HUES6 (cell line): ENCODE measurements around the gene BCL11A.

Source experiments
- H3K27ac ChIP-seq: 2 replicates; pipeline ENCODE4 v1.7.0; 2013; ENCODE audit warnings: low read depth, mild to moderate bottlenecking, low read length, inconsistent platforms
- H3K27me3 ChIP-seq: 2 replicates; pipeline ENCODE4 v1.6.1; 2013; ENCODE audit warnings: low read length; ENCODE audit not compliant: control insufficient read depth, insufficient read depth
- H3K36me3 ChIP-seq: 2 replicates; pipeline ENCODE4 v1.6.1; 2013; ENCODE audit warnings: low read length; ENCODE audit not compliant: control insufficient read depth, insufficient read depth
- H3K4me1 ChIP-seq: 2 replicates; pipeline ENCODE4 v1.6.1; 2013; ENCODE audit warnings: low read length; ENCODE audit not compliant: control insufficient read depth, insufficient read depth
- H3K4me3 ChIP-seq: 2 replicates; pipeline ENCODE4 v1.5.1; 2013; ENCODE audit warnings: low read depth, low read length
- H3K9ac ChIP-seq: one replicate; pipeline ENCODE4 v1.6.1; 2013; ENCODE audit warnings: mild to moderate bottlenecking, low read length
- H3K9me3 ChIP-seq: 2 replicates; pipeline ENCODE4 v1.6.1; 2013; ENCODE audit warnings: low read depth, low read length; ENCODE audit not compliant: control insufficient read depth, insufficient read depth

Gene BCL11A

GRCh38 chr2:60493804-60494387 lies 59.6 kb downstream of the BCL11A start:
- Histone ChIP-seq H3K27me3 (no peaks in the 10 kb centered on the region), H3K36me3 (no peaks in the 10 kb centered on the region), H3K9ac (no peak overlapping the region), H3K27ac (no peak overlapping the region), H3K4me3 (no peak overlapping the region), H3K9me3 (no peaks in the 10 kb centered on the region), H3K4me1 (peaks cover 45% of the 10 kb centered on the region)

- no peaks in the 10 kb centered on the region for H3K27me3 ChIP-seq
- H3K36me3 ChIP-seq = no peaks in the 10 kb centered on the region
- H3K27ac ChIP-seq = no peak overlapping the region
- peaks cover 35% of the 10 kb centered on the region for H3K4me1 ChIP-seq
- H3K9ac ChIP-seq = no peak overlapping the region
- H3K9me3 ChIP-seq = no peaks in the 10 kb centered on the region
- no peak overlapping the region for H3K4me3 ChIP-seq
These were observed 60.9 kb downstream of the BCL11A start for GRCh38 chr2:60492548-60492947.

GRCh38 chr2:60490848-60491247 lies 62.6 kb downstream of the BCL11A start:
- Histone ChIP-seq H3K4me3 (no peak overlapping the region), H3K27me3 (no peaks in the 10 kb centered on the region), H3K4me1 (peaks cover 23% of the 10 kb centered on the region), H3K9ac (no peak overlapping the region), H3K36me3 (no peaks in the 10 kb centered on the region), H3K9me3 (no peaks in the 10 kb centered on the region), H3K27ac (no peak overlapping the region)

GRCh38 chr2:60490441-60490840 lies 63.0 kb downstream of the BCL11A start:
- Histone ChIP-seq H3K9me3 (no peaks in the 10 kb centered on the region), H3K9ac (no peak overlapping the region), H3K4me1 (peaks cover 25% of the 10 kb centered on the region), H3K36me3 (no peaks in the 10 kb centered on the region), H3K4me3 (no peak overlapping the region), H3K27ac (no peak overlapping the region), H3K27me3 (no peaks in the 10 kb centered on the region)

- H3K9ac ChIP-seq = no peak overlapping the region
- H3K27me3 ChIP-seq = no peaks in the 10 kb centered on the region
- H3K9me3 ChIP-seq = no peaks in the 10 kb centered on the region
- peaks cover 36% of the 10 kb centered on the region for H3K4me1 ChIP-seq
- H3K4me3 ChIP-seq = no peak overlapping the region
- no peak overlapping the region for H3K27ac ChIP-seq
- no peaks in the 10 kb centered on the region for H3K36me3 ChIP-seq
These were observed 64.2 kb downstream of the BCL11A start for GRCh38 chr2:60489289-60489688.

GRCh38 chr2:60488291-60488690 lies 65.2 kb downstream of the BCL11A start:
- Histone ChIP-seq H3K9me3 (no peaks in the 10 kb centered on the region), H3K27me3 (no peaks in the 10 kb centered on the region), H3K27ac (no peak overlapping the region), H3K9ac (no peak overlapping the region), H3K4me3 (no peak overlapping the region), H3K4me1 (peaks cover 37% of the 10 kb centered on the region), H3K36me3 (no peaks in the 10 kb centered on the region; the same call in 1 of the 2 replicates)

GRCh38 chr2:60487174-60487573 lies 66.3 kb downstream of the BCL11A start:
- Histone ChIP-seq H3K9me3 (no peaks in the 10 kb centered on the region), H3K36me3 (no peaks in the 10 kb centered on the region; the same call in 1 of the 2 replicates), H3K27me3 (no peaks in the 10 kb centered on the region), H3K4me3 (no peak overlapping the region), H3K4me1 (peaks cover 42% of the 10 kb centered on the region), H3K27ac (no peak overlapping the region), H3K9ac (no peak overlapping the region)

GRCh38 chr2:60486551-60486950 lies 66.9 kb downstream of the BCL11A start:
- Histone ChIP-seq H3K4me1 (peaks cover 42% of the 10 kb centered on the region), H3K27me3 (no peaks in the 10 kb centered on the region), H3K9me3 (no peaks in the 10 kb centered on the region), H3K4me3 (no peak overlapping the region), H3K36me3 (no peaks in the 10 kb centered on the region; the same call in 1 of the 2 replicates), H3K9ac (no peak overlapping the region), H3K27ac (no peak overlapping the region)

GRCh38 chr2:60486067-60486466 lies 67.4 kb downstream of the BCL11A start:
- Histone ChIP-seq H3K9me3 (no peaks in the 10 kb centered on the region), H3K27ac (no peak overlapping the region), H3K27me3 (no peaks in the 10 kb centered on the region), H3K9ac (no peak overlapping the region), H3K4me1 (peaks cover 46% of the 10 kb centered on the region), H3K4me3 (no peak overlapping the region), H3K36me3 (no peaks in the 10 kb centered on the region; the same call in 1 of the 2 replicates)

- no peaks in the 10 kb centered on the region for H3K9me3 ChIP-seq
- no peaks in the 10 kb centered on the region; the same call in 1 of the 2 replicates for H3K36me3 ChIP-seq
- H3K9ac ChIP-seq = no peak overlapping the region
- H3K27ac ChIP-seq = no peak overlapping the region
- no peaks in the 10 kb centered on the region; the same call in 1 of the 2 replicates for H3K27me3 ChIP-seq
- peaks cover 49% of the 10 kb centered on the region for H3K4me1 ChIP-seq
- H3K4me3 ChIP-seq = no peak overlapping the region
These were observed 67.9 kb downstream of the BCL11A start for GRCh38 chr2:60485550-60485949.

- Histone ChIP-seq H3K4me1 (peaks cover 52% of the 10 kb centered on the region), H3K27ac (no peak overlapping the region)
These were observed 68.4 kb downstream of the BCL11A start for GRCh38 chr2:60485055-60485454.

More at GRCh38 chr2:60485055-60485454, 68.4 kb downstream of the BCL11A start:
- no peak overlapping the region for H3K4me3 ChIP-seq
- H3K36me3 ChIP-seq = no peaks in the 10 kb centered on the region; the same call in 1 of the 2 replicates
- H3K9ac ChIP-seq = no peak overlapping the region
- no peaks in the 10 kb centered on the region for H3K9me3 ChIP-seq
- H3K27me3 ChIP-seq = no peaks in the 10 kb centered on the region; the same call in 1 of the 2 replicates
